Measurements from ENCODE around the gene ZFAND3. TPM values are rescaled to one million over a fixed set of nuclear protein-coding genes. Genes with fewer than 3 reads are reported as not detected.

The ZFAND3 gene
- total RNA-seq, 1 experiment from 2014 or later = 64.0 TPM

DNA sequence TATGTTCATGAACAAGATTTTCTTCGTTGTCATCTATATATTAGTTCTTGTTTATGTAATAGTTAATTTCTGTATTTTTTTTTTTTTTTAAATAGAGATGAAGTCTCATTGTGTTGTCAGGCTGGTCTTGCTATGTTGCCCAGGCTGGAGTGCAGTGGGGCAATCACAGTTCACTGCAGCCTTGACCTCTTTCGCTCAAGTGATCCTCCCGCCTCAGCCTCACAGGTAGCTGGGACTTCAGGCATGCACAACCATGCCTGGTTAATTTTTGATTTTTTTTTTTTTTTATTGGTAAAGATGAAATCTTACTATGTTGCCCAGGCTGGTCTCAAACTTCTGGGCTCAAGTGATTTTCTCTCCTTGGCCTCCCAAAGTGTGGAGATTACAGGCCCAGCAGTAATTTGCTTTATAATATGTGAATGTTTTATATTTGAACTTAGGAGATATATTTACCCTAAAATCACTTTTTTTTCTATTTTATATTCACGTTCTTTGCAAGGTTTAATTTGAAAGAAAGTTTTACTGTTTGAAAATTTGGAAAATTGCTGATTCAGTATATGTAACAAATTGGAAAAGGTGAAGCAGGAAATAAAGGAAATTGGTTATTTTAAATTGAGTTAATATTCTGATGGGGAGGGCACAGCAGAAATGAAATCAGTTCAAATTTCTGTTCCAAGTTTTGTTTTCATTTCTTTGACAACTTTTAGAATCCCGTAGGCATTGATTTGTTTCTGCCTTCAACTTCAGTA, 56.2 kb downstream of the ZFAND3 start:
- CTCF ChIA-PET = no interaction called here
- POLR2A ChIA-PET (ENCODE audit: low non-redundant PET) = no interaction called here
- intact Hi-C loops (cut with micrococcal nuclease; ENCODE audit: unreplicated experiment) = no loop called here

DNA sequence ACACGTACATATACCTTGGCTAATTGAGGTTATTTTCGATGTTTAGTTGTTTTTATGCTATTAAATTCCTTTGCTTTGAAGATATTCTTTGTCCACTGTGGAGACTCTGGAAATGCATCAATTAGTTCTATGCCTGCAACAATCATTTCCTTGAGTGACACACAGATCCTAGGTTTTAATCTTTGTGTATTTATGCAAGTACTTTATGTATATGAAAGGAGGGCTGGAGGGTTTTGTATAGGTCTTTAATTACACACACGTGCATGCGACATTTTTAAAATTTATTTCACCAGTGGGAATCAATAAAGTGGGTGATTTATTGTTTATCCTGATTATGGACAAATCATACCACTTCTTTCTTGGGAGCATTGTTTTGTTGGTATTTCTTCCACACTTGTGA, 57.3 kb downstream of the ZFAND3 start:
- TF ChIP-seq, protein P1, sequence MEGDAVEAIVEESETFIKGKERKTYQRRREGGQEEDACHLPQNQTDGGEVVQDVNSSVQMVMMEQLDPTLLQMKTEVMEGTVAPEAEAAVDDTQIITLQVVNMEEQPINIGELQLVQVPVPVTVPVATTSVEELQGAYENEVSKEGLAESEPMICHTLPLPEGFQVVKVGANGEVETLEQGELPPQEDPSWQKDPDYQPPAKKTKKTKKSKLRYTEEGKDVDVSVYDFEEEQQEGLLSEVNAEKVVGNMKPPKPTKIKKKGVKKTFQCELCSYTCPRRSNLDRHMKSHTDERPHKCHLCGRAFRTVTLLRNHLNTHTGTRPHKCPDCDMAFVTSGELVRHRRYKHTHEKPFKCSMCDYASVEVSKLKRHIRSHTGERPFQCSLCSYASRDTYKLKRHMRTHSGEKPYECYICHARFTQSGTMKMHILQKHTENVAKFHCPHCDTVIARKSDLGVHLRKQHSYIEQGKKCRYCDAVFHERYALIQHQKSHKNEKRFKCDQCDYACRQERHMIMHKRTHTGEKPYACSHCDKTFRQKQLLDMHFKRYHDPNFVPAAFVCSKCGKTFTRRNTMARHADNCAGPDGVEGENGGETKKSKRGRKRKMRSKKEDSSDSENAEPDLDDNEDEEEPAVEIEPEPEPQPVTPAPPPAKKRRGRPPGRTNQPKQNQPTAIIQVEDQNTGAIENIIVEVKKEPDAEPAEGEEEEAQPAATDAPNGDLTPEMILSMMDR (conservative IDR thresholded peaks at IDR 0.05; ENCODE audit: low read depth, low read length) = no peak
- no peak for TF ChIP-seq EZH2 (IDR thresholded peaks at IDR 0.05; ENCODE audit: borderline replicate concordance, low read depth, low read length, poor library complexity, severe bottlenecking)
- H3K4me3 ChIP-seq (ENCODE audit: low read depth, low read length, poor library complexity, severe bottlenecking) = no peak overlapping the region
- POLR2A ChIA-PET (ENCODE audit: low non-redundant PET) = no interaction called here
- H3K4me1 ChIP-seq (ENCODE audit: insufficient read depth, low read length, poor library complexity, severe bottlenecking) = peaks cover 39% of the 10 kb centered on the region
- no peak for DNase-seq (ENCODE audit: low spot score)
- intact Hi-C loops (cut with micrococcal nuclease; ENCODE audit: unreplicated experiment) = no loop called here
- no TSS peak for BruUV-seq (replicated peaks)
- H3K9me3 ChIP-seq (ENCODE audit: low read depth, low read length, poor library complexity, severe bottlenecking) = no peaks in the 10 kb centered on the region
- no peaks in the 10 kb centered on the region for H3K36me3 ChIP-seq (ENCODE audit: insufficient read depth, low read length, poor library complexity, severe bottlenecking)
- CTCF ChIA-PET = no interaction called here
- no peak overlapping the region for H3K27ac ChIP-seq (ENCODE audit: low read depth, low read length, poor library complexity, severe bottlenecking)
- no peaks in the 10 kb centered on the region for H3K27me3 ChIP-seq (replicated peaks; ENCODE audit: insufficient read depth, low read depth, low read length, poor library complexity)

More for the DNA sequence above, 56.2 kb downstream of the ZFAND3 start:
- H3K4me1 ChIP-seq (ENCODE audit: insufficient read depth, low read length, poor library complexity, severe bottlenecking) = peaks cover 30% of the 10 kb centered on the region
- no peaks in the 10 kb centered on the region for H3K27me3 ChIP-seq (replicated peaks; ENCODE audit: insufficient read depth, low read depth, low read length, poor library complexity)
- H3K36me3 ChIP-seq (ENCODE audit: insufficient read depth, low read length, poor library complexity, severe bottlenecking) = no peaks in the 10 kb centered on the region
- no peak overlapping the region for H3K4me3 ChIP-seq (ENCODE audit: low read depth, low read length, poor library complexity, severe bottlenecking)
- H3K9me3 ChIP-seq (ENCODE audit: low read depth, low read length, poor library complexity, severe bottlenecking) = no peaks in the 10 kb centered on the region
- H3K27ac ChIP-seq (ENCODE audit: low read depth, low read length, poor library complexity, severe bottlenecking) = no peak overlapping the region
- no TSS peak for BruUV-seq (replicated peaks)
- DNase-seq (ENCODE audit: low spot score) = no peak
- TF ChIP-seq, protein P1 (conservative IDR thresholded peaks at IDR 0.05; ENCODE audit: low read depth, low read length) = no peak
- no peak for TF ChIP-seq EZH2 (IDR thresholded peaks at IDR 0.05; ENCODE audit: borderline replicate concordance, low read depth, low read length, poor library complexity, severe bottlenecking)

DNA sequence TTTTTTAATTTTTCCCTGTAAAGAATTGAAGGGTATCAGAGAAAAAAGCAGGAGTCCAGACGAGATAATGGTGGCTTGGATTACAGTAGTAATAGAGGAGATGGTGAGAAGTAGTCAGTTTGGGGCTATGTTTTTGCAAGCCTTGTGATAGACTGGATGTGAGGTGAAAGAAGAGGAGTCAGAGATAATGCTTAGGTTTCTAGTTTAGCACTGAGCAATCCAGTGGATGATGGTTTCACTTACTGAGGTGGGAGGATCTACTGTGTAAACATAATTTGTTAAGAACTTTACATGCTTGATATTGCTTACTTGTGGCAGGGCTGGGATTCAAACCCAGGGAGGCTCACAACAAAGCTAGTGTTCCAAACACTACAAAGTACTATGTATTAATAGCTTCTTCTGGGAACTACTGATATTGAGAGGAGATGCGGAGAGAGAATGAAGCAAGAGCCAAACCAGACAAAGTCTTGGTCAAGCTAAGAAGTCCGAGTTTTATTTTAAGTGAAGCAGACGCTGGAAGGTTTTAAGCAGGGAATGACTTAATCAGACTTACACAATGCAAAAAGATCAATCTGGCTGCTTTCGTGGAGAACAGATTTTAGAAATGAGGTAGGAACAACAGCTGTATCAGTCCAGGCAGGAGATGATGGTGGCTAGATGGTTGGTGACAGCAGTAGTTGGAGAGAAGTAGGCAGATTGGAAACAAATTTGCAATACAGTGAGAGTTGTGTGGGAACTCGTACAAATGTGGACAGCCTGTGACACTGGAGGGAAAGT, 58.0 kb downstream of the ZFAND3 start:
- intact Hi-C loops (cut with micrococcal nuclease; ENCODE audit: unreplicated experiment) = no loop called here
- H3K4me3 ChIP-seq (ENCODE audit: low read depth, low read length, poor library complexity, severe bottlenecking) = no peak overlapping the region
- H3K27me3 ChIP-seq (replicated peaks; ENCODE audit: insufficient read depth, low read depth, low read length, poor library complexity) = no peaks in the 10 kb centered on the region
- peaks cover 46% of the 10 kb centered on the region for H3K4me1 ChIP-seq (ENCODE audit: insufficient read depth, low read length, poor library complexity, severe bottlenecking)
- H3K27ac ChIP-seq (ENCODE audit: low read depth, low read length, poor library complexity, severe bottlenecking) = no peak overlapping the region
- no peak for DNase-seq (ENCODE audit: low spot score)
- CTCF ChIA-PET = no interaction called here
- no peaks in the 10 kb centered on the region for H3K36me3 ChIP-seq (ENCODE audit: insufficient read depth, low read length, poor library complexity, severe bottlenecking)
- no peaks in the 10 kb centered on the region for H3K9me3 ChIP-seq (ENCODE audit: low read depth, low read length, poor library complexity, severe bottlenecking)
- no TSS peak for BruUV-seq (replicated peaks)
- POLR2A ChIA-PET (ENCODE audit: low non-redundant PET) = no interaction called here
- TF ChIP-seq EZH2 (IDR thresholded peaks at IDR 0.05; ENCODE audit: borderline replicate concordance, low read depth, low read length, poor library complexity, severe bottlenecking) = no peak
- TF ChIP-seq, protein P1 (conservative IDR thresholded peaks at IDR 0.05; ENCODE audit: low read depth, low read length) = no peak
